HG03354 (cell line): ENCODE measurements around the gene PSMD7.

Experiments
- ATAC-seq: cut with Tn5 transposase; IDR thresholded peaks from one replicate; pipeline ENCODE4 v1.9.1; 2021; ENCODE audit warnings: mild to moderate bottlenecking; ENCODE audit not compliant: unreplicated experiment, poor library complexity, severe bottlenecking

PSMD7 gene

GRCh38 chr16:74296432-74297144, at the start of gene PSMD7:
Gene PSMD7 (plus strand): TSS chr16:74296814. CDS start chr16:74296915, 101 bp downstream.
- peak; percentile 95 for ATAC-seq

GRCh38 chr16:74249254-74249653, 47.4 kb upstream of the PSMD7 start:
- ATAC-seq = no peak

- ATAC-seq = no peak
These were observed 46.8 kb upstream of the PSMD7 start for GRCh38 chr16:74249846-74250245.

GRCh38 chr16:74252329-74252728, 44.3 kb upstream of the PSMD7 start:
- no peak for ATAC-seq

GRCh38 chr16:74253161-74253938, 43.3 kb upstream of the PSMD7 start:
- no peak for ATAC-seq

GRCh38 chr16:74257061-74257460, 39.6 kb upstream of the PSMD7 start:
- ATAC-seq = no peak

GRCh38 chr16:74261068-74261467, 35.5 kb upstream of the PSMD7 start:
- ATAC-seq = no peak

- ATAC-seq = no peak
These were observed 31.8 kb upstream of the PSMD7 start for GRCh38 chr16:74264811-74265210.

- no peak for ATAC-seq
These were observed 28.2 kb upstream of the PSMD7 start for GRCh38 chr16:74268372-74268782.

- no peak for ATAC-seq
These were observed 24.7 kb upstream of the PSMD7 start for GRCh38 chr16:74271872-74272271.

GRCh38 chr16:74275031-74275636, 21.5 kb upstream of the PSMD7 start:
- no peak for ATAC-seq

GRCh38 chr16:74275711-74276110, 20.9 kb upstream of the PSMD7 start:
- ATAC-seq = no peak

- ATAC-seq = no peak
These were observed 18.6 kb upstream of the PSMD7 start for GRCh38 chr16:74277974-74278373.

- no peak for ATAC-seq
These were observed 17.3 kb upstream of the PSMD7 start for GRCh38 chr16:74279266-74279665.

GRCh38 chr16:74279805-74280204, 16.8 kb upstream of the PSMD7 start:
- no peak for ATAC-seq

GRCh38 chr16:74280448-74280847, 16.2 kb upstream of the PSMD7 start:
- ATAC-seq = no peak

- no peak for ATAC-seq
These were observed 15.3 kb upstream of the PSMD7 start for GRCh38 chr16:74281300-74281699.

- no peak for ATAC-seq
These were observed 12.9 kb upstream of the PSMD7 start for GRCh38 chr16:74283716-74284115.

GRCh38 chr16:74288065-74288464, 8.5 kb upstream of the PSMD7 start:
- ATAC-seq = no peak

- ATAC-seq = no peak
These were observed 6.3 kb upstream of the PSMD7 start for GRCh38 chr16:74290356-74290755.

- no peak for ATAC-seq
These were observed 5.4 kb upstream of the PSMD7 start for GRCh38 chr16:74291176-74291575.
